ENCODE data around the gene CTNNB1.

CTNNB1 gene

GRCh38 chr3:41220906-41221677 lies 21.8 kb downstream of the CTNNB1 start:
- Histone ChIP-seq H3K27me3 (replicated peaks) (no peaks in the 10 kb centered on the region), H3K36me3 (replicated peaks) (peaks cover 18% of the 10 kb centered on the region), H3K27ac (no peak overlapping the region), H3K4me3 (ENCODE audit: low read depth, low read length) (no peak overlapping the region)
- DNase-seq, result no peak
- in situ Hi-C loops (cut with HindIII; ENCODE audit: low pct_ligation_motif_present, low sequenced_read_pairs), result no loop called here
- TF ChIP-seq, protein P1, sequence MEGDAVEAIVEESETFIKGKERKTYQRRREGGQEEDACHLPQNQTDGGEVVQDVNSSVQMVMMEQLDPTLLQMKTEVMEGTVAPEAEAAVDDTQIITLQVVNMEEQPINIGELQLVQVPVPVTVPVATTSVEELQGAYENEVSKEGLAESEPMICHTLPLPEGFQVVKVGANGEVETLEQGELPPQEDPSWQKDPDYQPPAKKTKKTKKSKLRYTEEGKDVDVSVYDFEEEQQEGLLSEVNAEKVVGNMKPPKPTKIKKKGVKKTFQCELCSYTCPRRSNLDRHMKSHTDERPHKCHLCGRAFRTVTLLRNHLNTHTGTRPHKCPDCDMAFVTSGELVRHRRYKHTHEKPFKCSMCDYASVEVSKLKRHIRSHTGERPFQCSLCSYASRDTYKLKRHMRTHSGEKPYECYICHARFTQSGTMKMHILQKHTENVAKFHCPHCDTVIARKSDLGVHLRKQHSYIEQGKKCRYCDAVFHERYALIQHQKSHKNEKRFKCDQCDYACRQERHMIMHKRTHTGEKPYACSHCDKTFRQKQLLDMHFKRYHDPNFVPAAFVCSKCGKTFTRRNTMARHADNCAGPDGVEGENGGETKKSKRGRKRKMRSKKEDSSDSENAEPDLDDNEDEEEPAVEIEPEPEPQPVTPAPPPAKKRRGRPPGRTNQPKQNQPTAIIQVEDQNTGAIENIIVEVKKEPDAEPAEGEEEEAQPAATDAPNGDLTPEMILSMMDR (IDR thresholded peaks at IDR 0.05; ENCODE audit: low read depth, low read length, missing control alignments), result no peak

DNA sequence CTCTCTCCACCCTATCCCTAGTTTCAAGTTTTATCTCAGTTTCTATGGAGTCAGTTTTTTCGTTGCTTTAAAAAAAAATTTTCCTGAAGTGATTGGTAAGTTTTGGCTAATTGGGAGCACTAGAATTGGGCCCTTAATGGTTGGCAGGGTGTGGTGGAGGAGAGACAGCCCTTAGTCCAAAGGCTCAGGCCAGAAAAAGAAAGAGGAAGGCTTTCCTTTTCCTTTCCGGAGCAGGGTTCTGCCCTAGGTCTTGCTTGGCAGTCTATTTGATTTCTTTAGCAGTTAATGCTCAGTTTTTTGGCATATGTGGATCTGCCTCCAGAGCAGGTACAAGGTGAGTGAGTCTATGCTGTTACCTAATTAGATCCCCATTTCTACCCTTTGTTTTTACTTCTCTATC lies 22.7 kb downstream of the CTNNB1 start:
- H3K27ac ChIP-seq, result peak overlapping the region; percentile 13
- H3K4me3 ChIP-seq (ENCODE audit: low read depth, low read length), result no peak overlapping the region
- no peaks in the 10 kb centered on the region for H3K27me3 ChIP-seq (replicated peaks)
- H3K36me3 ChIP-seq (replicated peaks), result peaks cover 27% of the 10 kb centered on the region
- no peak for DNase-seq
- TF ChIP-seq, protein P1 (IDR thresholded peaks at IDR 0.05; ENCODE audit: low read depth, low read length, missing control alignments), result no peak
- in situ Hi-C loops (cut with HindIII; ENCODE audit: low pct_ligation_motif_present, low sequenced_read_pairs), result no loop called here

GRCh38 chr3:41222501-41222900 lies 23.2 kb downstream of the CTNNB1 start:
- TF ChIP-seq, protein P1 (IDR thresholded peaks at IDR 0.05; ENCODE audit: low read depth, low read length, missing control alignments), result no peak
- in situ Hi-C loops (cut with HindIII; ENCODE audit: low pct_ligation_motif_present, low sequenced_read_pairs), result no loop called here

GRCh38 chr3:41223078-41223477 lies 23.8 kb downstream of the CTNNB1 start:
- in situ Hi-C loops (cut with HindIII; ENCODE audit: low pct_ligation_motif_present, low sequenced_read_pairs), result no loop called here
- Histone ChIP-seq H3K4me3 (ENCODE audit: low read depth, low read length) (no peak overlapping the region), H3K36me3 (replicated peaks) (peaks cover 37% of the 10 kb centered on the region), H3K27me3 (replicated peaks) (no peaks in the 10 kb centered on the region), H3K27ac (no peak overlapping the region)
- TF ChIP-seq, protein P1 (IDR thresholded peaks at IDR 0.05; ENCODE audit: low read depth, low read length, missing control alignments), result no peak
- no peak for DNase-seq

More at GRCh38 chr3:41222501-41222900, 23.2 kb downstream of the CTNNB1 start:
- DNase-seq, result no peak
- Histone ChIP-seq H3K27ac (no peak overlapping the region), H3K27me3 (replicated peaks) (no peaks in the 10 kb centered on the region), H3K36me3 (replicated peaks) (peaks cover 31% of the 10 kb centered on the region), H3K4me3 (ENCODE audit: low read depth, low read length) (no peak overlapping the region)

- in situ Hi-C loops (cut with HindIII; ENCODE audit: low pct_ligation_motif_present, low sequenced_read_pairs), result no loop called here
- peaks cover 43% of the 10 kb centered on the region for H3K36me3 ChIP-seq (replicated peaks)
- no peaks in the 10 kb centered on the region for H3K27me3 ChIP-seq (replicated peaks)
- TF ChIP-seq, protein P1 (IDR thresholded peaks at IDR 0.05; ENCODE audit: low read depth, low read length, missing control alignments), result no peak
- no peak for DNase-seq
- H3K4me3 ChIP-seq (ENCODE audit: low read depth, low read length), result no peak overlapping the region
- H3K27ac ChIP-seq, result peak overlapping the region; percentile 18
These were observed 24.4 kb downstream of the CTNNB1 start for GRCh38 chr3:41223691-41224090.

All from brain microvascular endothelial cell (primary cell).